ENCODE data around the gene FOCAD.

DNA sequence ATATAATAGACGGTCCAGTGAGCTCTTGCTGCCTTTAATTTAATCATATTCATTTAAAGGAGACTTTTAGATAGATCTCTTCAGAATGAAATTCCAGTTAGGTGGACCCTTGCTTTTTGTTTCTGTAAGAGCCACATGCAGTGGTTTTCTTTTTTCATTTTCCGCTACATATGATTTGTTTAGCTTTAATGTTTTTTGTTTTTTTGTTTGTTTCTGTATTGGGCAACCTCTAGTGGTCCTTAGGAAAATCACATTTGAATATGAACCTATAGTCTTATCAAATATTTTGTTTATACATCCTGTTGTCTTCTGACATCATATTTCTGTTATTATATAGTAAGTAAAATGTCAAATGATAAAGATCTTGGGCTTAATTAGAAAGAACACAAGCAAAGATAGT lies 196.6 kb downstream of the FOCAD start:
- TF ChIP-seq, protein P1, sequence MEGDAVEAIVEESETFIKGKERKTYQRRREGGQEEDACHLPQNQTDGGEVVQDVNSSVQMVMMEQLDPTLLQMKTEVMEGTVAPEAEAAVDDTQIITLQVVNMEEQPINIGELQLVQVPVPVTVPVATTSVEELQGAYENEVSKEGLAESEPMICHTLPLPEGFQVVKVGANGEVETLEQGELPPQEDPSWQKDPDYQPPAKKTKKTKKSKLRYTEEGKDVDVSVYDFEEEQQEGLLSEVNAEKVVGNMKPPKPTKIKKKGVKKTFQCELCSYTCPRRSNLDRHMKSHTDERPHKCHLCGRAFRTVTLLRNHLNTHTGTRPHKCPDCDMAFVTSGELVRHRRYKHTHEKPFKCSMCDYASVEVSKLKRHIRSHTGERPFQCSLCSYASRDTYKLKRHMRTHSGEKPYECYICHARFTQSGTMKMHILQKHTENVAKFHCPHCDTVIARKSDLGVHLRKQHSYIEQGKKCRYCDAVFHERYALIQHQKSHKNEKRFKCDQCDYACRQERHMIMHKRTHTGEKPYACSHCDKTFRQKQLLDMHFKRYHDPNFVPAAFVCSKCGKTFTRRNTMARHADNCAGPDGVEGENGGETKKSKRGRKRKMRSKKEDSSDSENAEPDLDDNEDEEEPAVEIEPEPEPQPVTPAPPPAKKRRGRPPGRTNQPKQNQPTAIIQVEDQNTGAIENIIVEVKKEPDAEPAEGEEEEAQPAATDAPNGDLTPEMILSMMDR (IDR thresholded peaks at IDR 0.05): no peak
- no peak for TF ChIP-seq EP300 (IDR thresholded peaks at IDR 0.05)
- no peak for TF ChIP-seq POLR2A (IDR thresholded peaks at IDR 0.05)
- no peak for TF ChIP-seq POLR2AphosphoS5 (IDR thresholded peaks at IDR 0.05)
